Stimulated activated CD8-positive, alpha-beta memory T cell treated with anti-CD3 and anti-CD28 coated beads, Interleukin-7, amount 100 ng/mL, for 48 hours (primary cell): ENCODE results near the gene EHMT1.

Experiments used
- DNase-seq, 2 donors: peaks; one replicate each; pipeline ENCODE4 v3.0.0-alpha.2; 2020; ENCODE audit warnings: low read depth in 1 of 2; ENCODE audit errors: extremely low read depth in 1 of 2

EHMT1 gene

GRCh38 chr9:137690930-137691645, 72.3 kb downstream of the EHMT1 start:
- DNase-seq, result no peak

DNA sequence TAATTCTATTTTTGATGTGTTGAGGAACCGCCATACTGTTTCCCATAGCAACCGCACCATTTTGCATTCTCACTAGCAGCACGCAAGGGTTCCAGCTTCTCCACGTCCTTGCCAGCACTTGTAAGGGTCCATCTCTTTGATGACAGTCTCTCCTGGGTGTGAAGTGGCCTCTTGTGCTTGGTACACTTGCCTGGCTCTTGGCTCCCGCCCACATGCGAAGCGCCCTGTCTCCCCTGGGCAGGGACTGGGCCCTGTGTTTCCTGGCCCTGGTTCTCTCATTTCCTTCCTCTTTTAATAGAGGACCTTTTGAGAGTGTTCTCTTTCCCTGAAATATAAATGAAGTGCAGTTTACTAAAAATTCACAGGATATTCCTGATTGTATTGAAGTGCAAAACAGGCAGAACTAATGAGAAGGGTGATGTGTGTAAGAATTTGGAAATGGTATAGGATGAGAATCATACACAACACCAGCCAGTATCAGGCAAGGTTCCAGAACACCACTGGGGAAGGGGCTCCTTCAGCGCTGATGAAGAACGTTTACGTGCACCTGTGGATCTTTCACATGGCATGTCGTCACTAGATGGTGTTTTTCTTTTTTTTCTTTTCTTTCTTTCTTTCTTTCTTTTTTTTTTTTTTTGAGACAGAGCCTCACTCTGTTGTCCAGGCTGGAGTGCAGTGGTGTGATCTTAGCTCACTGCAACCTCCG, 73.0 kb downstream of the EHMT1 start:
- no peak for DNase-seq

- DNase-seq, result no peak
Measured at GRCh38 chr9:137694236-137694959, 75.6 kb downstream of the EHMT1 start.

DNA sequence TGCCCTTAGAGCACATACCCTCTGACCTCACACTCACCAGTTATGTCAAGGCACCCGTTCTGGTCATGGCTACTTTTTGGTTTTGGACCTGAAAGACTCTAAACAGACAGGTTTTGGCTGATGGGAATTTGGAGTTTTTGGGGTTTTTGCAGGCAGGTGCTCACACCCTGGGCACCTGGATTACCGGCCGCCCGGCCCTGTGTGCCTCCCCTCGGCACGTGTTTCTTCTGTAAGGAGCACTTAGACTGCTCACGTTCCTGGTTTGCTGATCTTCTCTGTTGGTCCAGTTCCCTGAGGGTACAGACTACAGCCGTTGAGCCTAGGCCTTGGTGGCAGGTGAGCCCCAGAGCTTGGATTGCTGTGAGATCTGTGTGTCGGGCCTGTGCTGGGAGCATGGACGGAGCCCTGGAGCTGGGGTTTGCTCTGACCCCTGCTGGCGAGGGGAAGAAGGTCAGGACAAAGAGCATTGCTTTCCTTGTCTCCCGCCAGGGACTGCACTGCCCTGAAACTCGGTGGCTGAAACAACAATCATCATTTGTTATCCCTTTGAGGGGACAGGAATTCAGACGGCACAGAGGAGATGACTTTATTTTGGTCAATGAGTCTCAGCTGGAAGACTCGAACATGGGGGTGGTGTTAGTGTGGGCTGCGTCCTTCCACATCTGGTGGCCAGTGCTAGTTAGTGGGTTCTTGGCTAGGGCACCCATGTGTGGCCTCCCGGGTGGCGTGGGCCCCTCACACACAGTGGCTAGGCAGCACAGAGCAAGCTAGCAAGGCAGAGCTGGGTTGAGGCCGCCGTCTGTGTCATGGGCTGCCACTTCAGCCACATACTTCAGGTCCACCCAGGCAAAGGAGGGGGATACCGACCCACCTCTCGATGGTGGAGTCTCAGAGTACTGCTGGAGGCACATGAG, 76.4 kb downstream of the EHMT1 start:
- DNase-seq, result no peak

GRCh38 chr9:137696136-137696925, 77.5 kb downstream of the EHMT1 start:
- no peak for DNase-seq

DNA sequence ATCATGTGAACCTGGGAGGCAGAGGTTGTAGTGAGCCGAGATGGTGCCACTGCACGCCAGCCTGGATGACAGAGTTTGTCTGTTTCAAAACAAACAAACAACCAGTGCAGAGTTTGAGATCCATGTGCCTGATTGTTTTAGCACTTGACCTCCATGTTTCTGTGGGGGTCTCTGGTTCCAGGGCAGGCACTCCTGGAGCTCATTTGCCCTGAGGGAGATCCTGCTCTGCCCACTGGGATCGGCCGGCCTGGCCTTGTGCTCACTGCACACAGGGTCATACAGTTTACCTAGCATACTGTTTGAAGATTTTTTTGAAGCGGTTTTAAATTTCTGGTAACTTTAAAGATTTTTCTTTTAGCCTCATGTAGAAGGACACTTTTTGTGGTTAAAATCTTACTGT, 78.4 kb downstream of the EHMT1 start:
- no peak for DNase-seq

GRCh38 chr9:137697832-137698231, 79.0 kb downstream of the EHMT1 start:
- DNase-seq, result no peak

GRCh38 chr9:137700911-137701310, 82.1 kb downstream of the EHMT1 start:
- DNase-seq, result no peak

DNA sequence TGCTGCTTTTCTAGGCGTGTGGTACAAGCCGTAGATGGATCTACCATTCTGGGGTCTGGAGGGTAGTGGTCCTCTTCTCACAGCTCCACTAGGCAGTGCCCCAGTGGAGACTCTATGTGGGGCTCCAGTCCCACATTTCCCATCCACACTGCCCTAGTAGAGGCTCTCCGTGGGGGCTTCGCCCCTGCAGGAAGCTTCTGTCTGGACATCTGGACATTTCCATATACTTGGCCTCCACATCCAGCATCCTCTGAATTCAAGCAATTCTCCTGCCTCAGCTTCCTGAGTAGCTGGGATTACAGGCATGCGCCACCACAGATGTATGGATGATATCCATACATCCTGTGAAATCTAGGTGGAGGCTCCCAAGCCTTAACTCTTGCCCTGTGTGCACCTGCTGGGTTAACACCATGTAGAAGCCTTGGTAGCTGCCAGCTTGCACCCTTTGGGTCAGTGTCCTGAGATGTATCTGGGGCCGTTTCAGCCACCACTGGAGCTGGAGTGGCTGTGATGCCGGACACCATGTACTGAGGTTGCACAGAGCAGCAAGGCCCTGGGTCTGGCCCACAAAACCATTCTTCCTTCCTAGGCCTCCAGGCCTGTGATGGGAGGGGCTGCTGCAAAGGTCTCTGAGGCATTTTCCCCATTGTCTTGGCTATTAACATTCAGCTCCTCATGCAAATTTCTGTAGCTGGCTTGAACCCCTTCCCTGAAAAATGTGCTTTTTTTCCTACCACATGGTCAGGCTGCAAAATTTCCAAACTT, 84.0 kb downstream of the EHMT1 start:
- DNase-seq, result no peak

DNA sequence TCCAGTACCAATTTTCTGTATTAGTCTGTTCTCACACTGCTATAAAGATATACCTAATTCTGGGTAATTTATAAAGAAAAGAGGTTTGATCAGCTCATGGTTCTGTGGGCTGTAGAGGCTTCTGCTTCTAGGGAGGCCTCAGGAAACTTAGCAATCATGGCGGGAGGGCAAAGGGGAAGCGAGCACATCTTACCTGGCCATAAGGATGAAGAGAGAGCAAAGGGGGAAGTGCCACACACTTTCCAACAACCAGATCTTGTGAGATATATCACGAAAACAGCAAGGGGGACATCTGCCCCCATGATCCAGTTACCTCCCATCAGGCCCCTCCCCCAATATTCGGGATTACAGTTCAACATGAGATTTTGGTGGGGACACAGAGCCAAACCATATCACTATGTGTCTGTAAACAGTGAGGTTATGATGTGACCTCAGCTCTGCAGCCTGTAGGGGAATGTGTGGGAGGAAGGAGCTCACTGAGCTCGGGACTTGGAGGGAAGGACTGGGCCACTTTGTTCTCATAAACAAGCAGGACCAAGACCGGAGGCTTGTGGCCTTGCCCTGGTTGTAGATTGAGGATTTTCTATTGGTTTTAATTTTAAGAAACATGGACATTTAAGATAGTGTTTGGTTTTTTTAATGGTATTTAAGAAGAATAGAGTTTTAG, 85.2 kb downstream of the EHMT1 start:
- DNase-seq, result no peak

GRCh38 chr9:137705443-137705863, 86.6 kb downstream of the EHMT1 start:
- peak; percentile 13 for DNase-seq

- DNase-seq, result no peak
Measured at GRCh38 chr9:137705906-137706305, 87.1 kb downstream of the EHMT1 start.

DNA sequence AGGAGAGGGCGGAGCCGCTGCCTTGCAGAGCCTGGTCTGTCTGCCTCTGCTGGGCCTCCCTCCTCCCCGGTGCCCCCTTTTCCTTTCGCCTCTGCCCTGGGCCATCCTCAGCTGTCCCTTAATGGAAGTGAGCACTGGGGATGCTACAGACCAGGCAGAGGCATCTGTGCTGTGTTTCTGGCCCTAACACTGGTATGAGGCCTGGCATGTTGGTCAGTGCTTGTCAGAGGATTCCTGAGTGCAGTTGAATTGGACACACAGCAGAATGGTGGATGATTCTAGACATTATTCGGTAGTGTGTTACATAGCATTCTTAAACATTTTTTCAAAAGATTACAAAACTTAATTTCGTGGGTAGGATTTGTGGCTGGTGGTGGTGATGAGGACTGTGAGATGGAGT, 88.6 kb downstream of the EHMT1 start:
- DNase-seq, result no peak

GRCh38 chr9:137708590-137709284, 89.9 kb downstream of the EHMT1 start:
- DNase-seq, result no peak

DNA sequence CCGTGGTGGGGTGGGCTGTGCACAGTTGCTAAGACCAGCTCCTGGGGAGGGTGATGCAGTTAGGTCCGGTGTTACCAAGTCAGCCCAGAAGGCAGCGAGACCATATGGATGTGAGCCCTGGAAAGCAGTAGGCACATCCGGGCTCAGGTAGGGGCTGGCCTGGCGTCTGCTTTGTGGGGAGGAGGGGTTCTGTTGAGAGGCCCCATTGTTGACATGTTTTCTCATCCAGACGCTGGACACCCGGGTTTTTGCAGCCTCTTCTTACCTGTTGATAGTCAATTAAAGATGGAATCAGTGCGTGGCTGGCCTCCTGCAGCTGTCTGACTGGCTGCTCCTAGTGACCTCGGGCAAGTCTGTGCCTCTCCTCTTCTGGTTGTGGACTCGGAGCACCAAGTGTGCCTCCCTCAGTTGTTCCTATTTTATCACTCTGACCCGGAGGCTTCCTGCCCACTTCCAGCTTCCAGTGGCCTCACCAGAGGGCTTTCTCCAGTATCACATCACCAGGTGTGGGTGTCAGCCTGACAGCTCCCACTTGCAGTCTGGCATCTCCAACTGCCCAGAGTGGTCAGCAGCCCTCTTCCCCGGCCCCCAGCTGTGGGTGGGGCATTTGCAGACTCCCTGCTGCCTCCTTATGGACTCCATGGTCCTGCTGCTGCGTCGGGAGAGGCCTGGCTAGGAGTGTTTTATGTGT, 90.8 kb downstream of the EHMT1 start:
- no peak for DNase-seq

GRCh38 chr9:137710704-137711103, 91.9 kb downstream of the EHMT1 start:
- no peak for DNase-seq

DNA sequence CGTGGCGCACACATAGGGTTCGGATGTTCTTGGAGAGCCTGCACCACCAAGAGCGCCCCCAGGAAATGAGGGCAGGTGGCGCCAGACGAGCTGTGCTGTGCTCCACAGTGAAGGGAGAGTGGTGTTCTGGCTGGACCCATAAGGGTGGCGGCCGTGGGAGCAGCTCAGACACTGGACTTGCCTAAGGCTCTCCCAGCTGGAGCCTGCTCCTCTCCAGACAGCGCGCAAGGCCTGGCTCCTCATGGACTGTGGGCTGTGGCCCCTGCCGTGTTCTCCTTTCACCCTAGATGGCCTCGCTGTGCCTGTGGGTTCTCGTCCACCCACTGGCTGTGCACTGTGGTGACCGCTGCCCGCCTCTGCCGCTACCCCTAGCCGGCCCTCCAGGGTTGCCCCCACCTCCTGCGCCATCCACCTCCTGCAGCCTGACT, 92.9 kb downstream of the EHMT1 start:
- DNase-seq, result no peak

- no peak for DNase-seq
Measured at GRCh38 chr9:137715321-137715720, 96.5 kb downstream of the EHMT1 start.
